H9 (cell line): ENCODE measurements around the gene TNC. TPM values are rescaled to one million over a fixed set of nuclear protein-coding genes. Genes with fewer than 3 reads are reported as not detected.

Experiments used
- DNase-seq: peaks from one replicate; pipeline ENCODE4 v3.0.0-alpha.2; 2017
- H2AFZ ChIP-seq: one replicate; pipeline ENCODE4 v1.6.1; 2013; ENCODE audit warnings: mild to moderate bottlenecking, low read length, control low read depth, moderate library complexity
- H2AK5ac ChIP-seq: 2 replicates; pipeline ENCODE4 v1.6.1; 2013; ENCODE audit warnings: low read length, control low read depth, mixed read lengths; ENCODE audit not compliant: insufficient read length
- H2BK120ac ChIP-seq: one replicate; pipeline ENCODE4 v1.6.1; 2013; ENCODE audit warnings: low read depth, mild to moderate bottlenecking, low read length, control low read depth, inconsistent platforms; ENCODE audit not compliant: poor library complexity, severe bottlenecking
- H2BK12ac ChIP-seq: 2 replicates; pipeline ENCODE4 v1.6.1; 2013; ENCODE audit warnings: low read length, control low read depth, mixed read lengths, low read depth; ENCODE audit not compliant: insufficient read length
- H2BK15ac ChIP-seq: 2 replicates; pipeline ENCODE4 v1.6.1; 2013; ENCODE audit warnings: low read depth, low read length, control low read depth
- H2BK20ac ChIP-seq: one replicate; pipeline ENCODE4 v1.6.1; 2013; ENCODE audit warnings: low read depth, mild to moderate bottlenecking, low read length, control low read depth, inconsistent platforms; ENCODE audit not compliant: poor library complexity, severe bottlenecking
- H2BK5ac ChIP-seq: 2 replicates; pipeline ENCODE4 v1.6.1; 2013; ENCODE audit warnings: low read length, control low read depth, mixed read lengths; ENCODE audit not compliant: insufficient read length
- H3K14ac ChIP-seq: 2 replicates; pipeline ENCODE4 v1.6.1; 2013; ENCODE audit warnings: low read length, control low read depth; ENCODE audit not compliant: insufficient read depth
- H3K18ac ChIP-seq: 2 replicates; pipeline ENCODE4 v1.6.1; 2013; ENCODE audit warnings: low read depth, mild to moderate bottlenecking, mixed read lengths, low read length, control low read depth; ENCODE audit not compliant: insufficient read length
- H3K23ac ChIP-seq: 2 replicates; pipeline ENCODE4 v1.6.1; 2013; ENCODE audit warnings: low read length, control low read depth, mixed read lengths, low read depth; ENCODE audit not compliant: insufficient read length
- H3K23me2 ChIP-seq: 2 replicates; pipeline ENCODE4 v1.6.1; 2013; ENCODE audit warnings: low read depth, mild to moderate bottlenecking, mixed read lengths, low read length, control low read depth; ENCODE audit not compliant: insufficient read length, poor library complexity, severe bottlenecking
- H3K27ac ChIP-seq: 2 replicates; pipeline ENCODE4 v1.5.1; 2013; ENCODE audit warnings: low read length, control low read depth, mixed read lengths, low read depth; ENCODE audit not compliant: insufficient read length
- H3K27me3 ChIP-seq: 2 replicates; pipeline ENCODE4 v1.6.1; 2013; ENCODE audit warnings: low read length, control low read depth, inconsistent platforms; ENCODE audit not compliant: insufficient read depth
- H3K4ac ChIP-seq: 2 replicates; pipeline ENCODE4 v1.6.1; 2013; ENCODE audit warnings: low read depth, mild to moderate bottlenecking, control low read depth, inconsistent platforms, low read length, moderate library complexity
- H3K4me1 ChIP-seq: 2 replicates; pipeline ENCODE4 v1.6.1; 2013; ENCODE audit warnings: low read length, control low read depth, inconsistent platforms; ENCODE audit not compliant: insufficient read depth
- H3K4me2 ChIP-seq: 2 replicates; pipeline ENCODE4 v1.6.1; 2013; ENCODE audit warnings: low read length, control low read depth, mixed read lengths; ENCODE audit not compliant: insufficient read length, insufficient read depth
- H3K56ac ChIP-seq: 2 replicates; pipeline ENCODE4 v1.6.1; 2013; ENCODE audit warnings: low read depth, mild to moderate bottlenecking, mixed read lengths, low read length, control low read depth; ENCODE audit not compliant: insufficient read length
- H3K79me1 ChIP-seq: 2 replicates; pipeline ENCODE4 v1.6.1; 2013; ENCODE audit warnings: low read depth, mild to moderate bottlenecking, moderate library complexity, low read length, control low read depth, inconsistent platforms; ENCODE audit not compliant: insufficient read depth, poor library complexity, severe bottlenecking
- H3K79me2 ChIP-seq: 2 replicates; pipeline ENCODE4 v1.6.1; 2013; ENCODE audit warnings: low read length, control low read depth, inconsistent platforms; ENCODE audit not compliant: insufficient read depth
- H3K9ac ChIP-seq: 2 replicates; pipeline ENCODE4 v1.6.1; 2013; ENCODE audit warnings: low read length, control low read depth, mixed read lengths; ENCODE audit not compliant: insufficient read length; ENCODE audit errors: extremely low read depth
- H3K9me3 ChIP-seq: one replicate; pipeline ENCODE4 v1.6.1; 2013; ENCODE audit warnings: low read depth, low read length, inconsistent platforms; ENCODE audit not compliant: control insufficient read depth
- H3T11ph ChIP-seq: one replicate; pipeline ENCODE4 v1.6.1; 2013; ENCODE audit warnings: mild to moderate bottlenecking, low read length, control low read depth, inconsistent platforms
- H4K20me1 ChIP-seq: one replicate; pipeline ENCODE4 v1.6.1; 2013; ENCODE audit not compliant: control insufficient read depth, insufficient read length, insufficient read depth
- H4K5ac ChIP-seq: 2 replicates; pipeline ENCODE4 v1.6.1; 2013; ENCODE audit warnings: low read depth, mild to moderate bottlenecking, mixed read lengths, low read length, control low read depth; ENCODE audit not compliant: insufficient read length
- H4K8ac ChIP-seq: replicated peaks from 2 replicates; pipeline ENCODE4 v1.6.1; 2013; ENCODE audit warnings: low read length, control low read depth, mixed read lengths, low read depth; ENCODE audit not compliant: insufficient read length
- H4K91ac ChIP-seq: 2 replicates; pipeline ENCODE4 v1.6.1; 2013; ENCODE audit warnings: low read depth, mild to moderate bottlenecking, moderate library complexity, mixed read lengths, low read length, control low read depth; ENCODE audit not compliant: insufficient read length
- H3K27ac Mint-ChIP-seq, 3 experiments: 2 replicates in 2 of 3; 3 replicates in 1 of 3; pipeline ENCODE4 v1.8.0; 2020 to 2021; ENCODE audit warnings: mixed read lengths in 3 of 3, mild to moderate bottlenecking in 1 of 3, moderate library complexity in 1 of 3
- H3K27me3 Mint-ChIP-seq: 2 replicates; pipeline ENCODE4 v1.8.0; 2021; ENCODE audit warnings: low read depth, mild to moderate bottlenecking, moderate library complexity, mixed read lengths
- H3K36me3 Mint-ChIP-seq, 3 experiments: 2 replicates in 2 of 3; 3 replicates in 1 of 3; pipeline ENCODE4 v1.8.0; 2020 to 2021; ENCODE audit warnings: low read depth in 3 of 3, mixed read lengths in 3 of 3; ENCODE audit not compliant: insufficient read depth in 1 of 3
- H3K4me1 Mint-ChIP-seq, 2 experiments: 2 replicates each; pipeline ENCODE4 v1.8.0; 2020; ENCODE audit warnings: mixed read lengths in 2 of 2
- H3K4me3 Mint-ChIP-seq, 2 experiments: 2 replicates in 1 of 2; 3 replicates in 1 of 2; pipeline ENCODE4 v1.8.0; 2020 to 2021; ENCODE audit warnings: mild to moderate bottlenecking in 2 of 2, mixed read lengths in 2 of 2, moderate library complexity in 1 of 2
- H3K9me3 Mint-ChIP-seq, 2 experiments: 2 replicates in 1 of 2; 3 replicates in 1 of 2; pipeline ENCODE4 v1.8.0; 2020; ENCODE audit warnings: mild to moderate bottlenecking in 2 of 2, mixed read lengths in 2 of 2, moderate library complexity in 1 of 2
- WGBS: extraction: QIAGEN DNeasy Blood & Tissue Kit; methylation state at CpG from one replicate; pipeline ENCODE4 v1.1.7; 2013; ENCODE audit warnings: missing lambda C conversion rate, low lambda C conversion rate, mixed read lengths; ENCODE audit not compliant: insufficient read length; ENCODE audit errors: extremely low coverage; 5-methylcytosine and 5-hydroxymethylcytosine counted together
- total RNA-seq: library from RNA; stranded (reverse); gene quantifications from 2 replicates; pipeline ENCODE4 v1.2.1, GENCODE V29; 2021
- TF ChIP-seq, protein P1 (sequence below): fragments of 200-600 bp; sonication (generic); conservative IDR thresholded peaks from 3 replicates; pipeline ENCODE4 v1.8.0; 2021; ENCODE audit warnings: antibody characterized with exemption, mild to moderate bottlenecking

TNC gene
- total RNA-seq, 1 experiment from 2014 or later, result 0.63 TPM

DNA sequence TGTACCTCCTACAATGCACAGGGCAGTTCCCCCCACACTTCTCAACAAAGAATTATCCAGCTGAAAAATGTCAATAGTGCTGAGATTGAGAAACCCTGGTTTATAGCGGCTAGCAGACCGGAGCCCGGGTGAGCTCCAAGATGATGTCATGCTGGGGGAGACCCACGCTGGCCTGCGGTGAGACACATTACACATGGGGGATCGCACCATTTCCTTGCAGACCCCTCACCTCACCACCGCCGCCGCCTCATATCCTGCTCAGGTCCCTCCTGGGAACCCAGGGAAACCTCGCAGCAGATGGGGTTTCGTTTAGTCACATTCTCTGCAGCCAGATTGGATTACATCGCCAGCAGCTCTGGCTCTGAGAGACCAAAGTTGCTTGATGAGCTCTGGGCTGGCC lies 14.7 kb upstream of the TNC start:
- TF ChIP-seq, protein P1, sequence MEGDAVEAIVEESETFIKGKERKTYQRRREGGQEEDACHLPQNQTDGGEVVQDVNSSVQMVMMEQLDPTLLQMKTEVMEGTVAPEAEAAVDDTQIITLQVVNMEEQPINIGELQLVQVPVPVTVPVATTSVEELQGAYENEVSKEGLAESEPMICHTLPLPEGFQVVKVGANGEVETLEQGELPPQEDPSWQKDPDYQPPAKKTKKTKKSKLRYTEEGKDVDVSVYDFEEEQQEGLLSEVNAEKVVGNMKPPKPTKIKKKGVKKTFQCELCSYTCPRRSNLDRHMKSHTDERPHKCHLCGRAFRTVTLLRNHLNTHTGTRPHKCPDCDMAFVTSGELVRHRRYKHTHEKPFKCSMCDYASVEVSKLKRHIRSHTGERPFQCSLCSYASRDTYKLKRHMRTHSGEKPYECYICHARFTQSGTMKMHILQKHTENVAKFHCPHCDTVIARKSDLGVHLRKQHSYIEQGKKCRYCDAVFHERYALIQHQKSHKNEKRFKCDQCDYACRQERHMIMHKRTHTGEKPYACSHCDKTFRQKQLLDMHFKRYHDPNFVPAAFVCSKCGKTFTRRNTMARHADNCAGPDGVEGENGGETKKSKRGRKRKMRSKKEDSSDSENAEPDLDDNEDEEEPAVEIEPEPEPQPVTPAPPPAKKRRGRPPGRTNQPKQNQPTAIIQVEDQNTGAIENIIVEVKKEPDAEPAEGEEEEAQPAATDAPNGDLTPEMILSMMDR, result no peak
- Mint-ChIP-seq H3K4me3 (no peak overlapping the region), H3K36me3 (no peaks in the 10 kb centered on the region; a peak in 1 of 7 replicates), H3K27me3 (peaks cover 22% of the 10 kb centered on the region), H3K9me3 (no peaks in the 10 kb centered on the region), H3K27ac (no peak overlapping the region), H3K4me1 (peaks cover 0 to 2% of the 10 kb centered on the region in 2 experiments; a peak in 1 of 4 replicates)
- no peaks in the 10 kb centered on the region for H3K79me2 ChIP-seq
- H4K8ac ChIP-seq, result no peak overlapping the region
- H3K4ac ChIP-seq, result no peak overlapping the region
- H3K9me3 ChIP-seq, result no peaks in the 10 kb centered on the region
- no peak overlapping the region for H3K23ac ChIP-seq
- H3K23me2 ChIP-seq, result no peaks in the 10 kb centered on the region
- H2BK20ac ChIP-seq, result no peak overlapping the region
- H3K4me1 ChIP-seq, result no peaks in the 10 kb centered on the region
- H4K5ac ChIP-seq, result no peak overlapping the region
- no peaks in the 10 kb centered on the region for H3K27me3 ChIP-seq
- H2AFZ ChIP-seq, result no peak overlapping the region
- no peak overlapping the region for H3K14ac ChIP-seq
- DNase-seq, result no peak
- no peak overlapping the region for H2BK15ac ChIP-seq
- H3K4me2 ChIP-seq, result no peak overlapping the region
- H3K18ac ChIP-seq, result no peak overlapping the region
- no peak overlapping the region for H3K9ac ChIP-seq
- H4K20me1 ChIP-seq, result no peaks in the 10 kb centered on the region
- no peak overlapping the region for H3K56ac ChIP-seq
- H4K91ac ChIP-seq, result no peak overlapping the region
- no peaks in the 10 kb centered on the region for H3K79me1 ChIP-seq
- no peak overlapping the region for H2BK12ac ChIP-seq
- no peak overlapping the region for H2BK120ac ChIP-seq
- no peak overlapping the region for H2AK5ac ChIP-seq
- no peak overlapping the region for H3T11ph ChIP-seq
- no peak overlapping the region for H2BK5ac ChIP-seq
- no CpG with 5 or more reads among the region's 12 CpGs for WGBS
- no peak overlapping the region for H3K27ac ChIP-seq
